22Rv1 (cell line): ENCODE measurements around the gene DSTYK.
"Not testable (repeated sequence)": the region's sequence is repeated elsewhere in the genome, so short reads cannot be mapped to it uniquely, and the experiment has no call there.

Experiments
- H3K27ac ChIP-seq: fragments of 450-650 bp; 2 replicates; pipeline ENCODE4 v1.5.1; 2017
- ZFX ChIP-seq: fragments of 450-650 bp; IDR thresholded peaks from 2 replicates; pipeline ENCODE4 v1.6.1; 2017; ENCODE audit warnings: antibody characterized with exemption, borderline replicate concordance
- TF ChIP-seq, protein P1 (sequence below): fragments of 450-650 bp; IDR thresholded peaks from 2 replicates; pipeline ENCODE4 v1.5.1; 2017; ENCODE audit warnings: mild to moderate bottlenecking

Gene DSTYK

DNA sequence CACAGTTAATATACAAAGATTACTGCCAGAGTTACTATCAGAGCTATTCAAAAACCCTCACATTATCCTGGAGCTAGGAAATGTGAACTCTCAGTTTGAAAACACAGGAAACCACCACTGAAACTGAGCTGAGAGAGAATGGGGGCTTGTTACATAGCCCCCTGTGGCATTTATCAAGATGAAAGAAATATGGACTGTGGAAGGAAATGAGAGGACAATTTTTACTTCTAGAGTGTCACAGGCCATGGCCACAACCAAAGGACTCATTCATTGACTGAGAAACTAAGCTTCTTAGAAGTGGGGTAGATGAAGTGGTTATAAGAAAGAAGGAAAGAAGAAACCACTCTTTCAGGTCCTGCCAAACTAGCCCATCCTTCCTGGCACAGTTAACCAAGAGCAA lies 25.3 kb downstream of the DSTYK start:
- no peak overlapping the region for H3K27ac ChIP-seq
- TF ChIP-seq ZFX, result no peak
- TF ChIP-seq, protein P1, sequence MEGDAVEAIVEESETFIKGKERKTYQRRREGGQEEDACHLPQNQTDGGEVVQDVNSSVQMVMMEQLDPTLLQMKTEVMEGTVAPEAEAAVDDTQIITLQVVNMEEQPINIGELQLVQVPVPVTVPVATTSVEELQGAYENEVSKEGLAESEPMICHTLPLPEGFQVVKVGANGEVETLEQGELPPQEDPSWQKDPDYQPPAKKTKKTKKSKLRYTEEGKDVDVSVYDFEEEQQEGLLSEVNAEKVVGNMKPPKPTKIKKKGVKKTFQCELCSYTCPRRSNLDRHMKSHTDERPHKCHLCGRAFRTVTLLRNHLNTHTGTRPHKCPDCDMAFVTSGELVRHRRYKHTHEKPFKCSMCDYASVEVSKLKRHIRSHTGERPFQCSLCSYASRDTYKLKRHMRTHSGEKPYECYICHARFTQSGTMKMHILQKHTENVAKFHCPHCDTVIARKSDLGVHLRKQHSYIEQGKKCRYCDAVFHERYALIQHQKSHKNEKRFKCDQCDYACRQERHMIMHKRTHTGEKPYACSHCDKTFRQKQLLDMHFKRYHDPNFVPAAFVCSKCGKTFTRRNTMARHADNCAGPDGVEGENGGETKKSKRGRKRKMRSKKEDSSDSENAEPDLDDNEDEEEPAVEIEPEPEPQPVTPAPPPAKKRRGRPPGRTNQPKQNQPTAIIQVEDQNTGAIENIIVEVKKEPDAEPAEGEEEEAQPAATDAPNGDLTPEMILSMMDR, result no peak

DNA sequence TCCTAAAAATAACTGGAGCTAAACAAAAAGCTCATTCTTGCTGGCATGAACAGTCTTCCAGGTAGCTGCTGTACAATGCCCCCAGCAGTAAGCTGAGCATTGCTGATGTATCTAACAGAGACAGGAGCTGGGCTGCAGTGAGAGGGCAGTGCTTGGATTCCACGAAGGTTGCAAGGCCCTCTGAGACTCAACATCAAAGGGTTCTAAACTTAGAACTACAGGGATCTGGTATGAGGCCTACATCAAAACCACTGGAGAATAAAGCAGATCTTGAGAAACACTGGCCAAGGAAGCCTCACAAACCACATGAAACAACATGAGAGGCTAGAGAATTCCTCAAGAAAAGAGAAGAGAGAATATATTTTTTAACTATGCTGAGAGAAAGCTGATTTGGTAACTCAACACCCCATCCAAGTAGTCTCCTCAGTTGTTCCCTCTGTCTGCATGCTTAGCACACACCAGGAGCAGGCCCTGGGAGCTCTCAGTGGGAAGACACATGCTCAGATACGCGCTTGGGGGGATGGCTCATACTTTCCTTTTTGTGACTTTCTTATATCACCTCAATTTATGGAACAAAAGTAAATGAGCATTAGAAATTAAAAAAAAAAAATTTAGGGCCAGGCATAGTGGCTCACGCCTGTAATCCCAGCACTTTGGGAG lies 27.7 kb downstream of the DSTYK start:
- H3K27ac ChIP-seq, result no peak overlapping the region
- TF ChIP-seq, protein P1, result no peak
- TF ChIP-seq ZFX, result no peak

DNA sequence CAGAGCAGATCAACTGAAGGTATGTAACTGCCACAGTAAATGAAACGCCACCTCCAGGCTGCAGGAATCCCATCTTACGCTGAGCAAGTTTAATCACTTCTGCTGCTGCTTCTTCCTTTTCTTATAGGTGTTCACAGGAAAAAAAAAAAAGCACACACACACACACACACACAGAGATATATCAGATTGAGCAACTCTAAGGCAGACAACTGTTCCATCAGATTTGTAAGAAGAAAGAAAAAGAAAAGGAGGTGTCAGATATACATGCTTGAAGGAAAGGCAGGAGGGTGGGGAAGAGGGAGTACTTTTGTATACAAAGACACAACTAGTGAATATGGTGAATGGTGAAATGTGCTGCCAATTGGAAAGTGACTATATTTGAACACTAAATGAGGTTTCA lies 28.6 kb downstream of the DSTYK start:
- no peak overlapping the region for H3K27ac ChIP-seq
- TF ChIP-seq ZFX, result no peak

DNA sequence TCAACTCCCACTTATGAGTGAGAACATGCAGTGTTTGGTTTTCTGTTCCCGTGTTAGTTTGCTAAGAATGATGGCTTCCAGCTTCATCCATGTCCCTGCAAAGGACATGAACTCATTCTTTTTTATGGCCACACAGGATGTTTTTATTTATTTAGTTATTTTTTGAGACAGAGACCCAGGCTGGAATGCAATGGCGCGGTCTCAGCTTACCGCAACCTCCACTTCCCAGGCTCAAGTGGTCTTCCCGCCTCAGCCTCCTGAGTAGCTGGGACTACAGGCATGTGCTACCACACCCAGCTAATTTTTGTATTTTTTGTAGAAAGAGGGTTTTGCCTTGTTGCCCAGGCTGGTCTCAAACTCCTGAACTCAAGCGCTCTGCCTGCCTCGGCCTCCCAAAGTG lies 31.2 kb downstream of the DSTYK start:
- H3K27ac ChIP-seq, result not testable (repeated sequence)

DNA sequence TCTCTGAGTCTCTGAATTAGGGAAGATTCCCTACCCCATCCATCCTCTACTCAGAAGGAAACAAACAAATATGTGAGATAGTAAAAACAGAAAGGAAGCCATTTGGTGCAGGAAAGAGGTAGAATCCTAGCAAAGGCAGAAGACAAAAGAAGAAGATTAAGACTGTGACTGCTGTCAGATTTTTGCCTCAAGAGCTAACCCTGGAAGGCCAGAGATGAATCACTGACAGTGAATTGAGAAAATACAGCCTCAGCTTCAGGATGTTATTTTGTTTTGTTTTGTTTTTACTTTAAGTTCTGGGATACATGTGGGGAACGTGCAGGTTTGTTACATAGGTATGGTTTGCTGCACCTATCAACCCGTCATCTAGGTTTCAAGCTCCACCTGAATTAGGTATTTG lies 31.7 kb downstream of the DSTYK start:
- no peak for TF ChIP-seq ZFX
- TF ChIP-seq, protein P1, result no peak
- no peak overlapping the region for H3K27ac ChIP-seq

DNA sequence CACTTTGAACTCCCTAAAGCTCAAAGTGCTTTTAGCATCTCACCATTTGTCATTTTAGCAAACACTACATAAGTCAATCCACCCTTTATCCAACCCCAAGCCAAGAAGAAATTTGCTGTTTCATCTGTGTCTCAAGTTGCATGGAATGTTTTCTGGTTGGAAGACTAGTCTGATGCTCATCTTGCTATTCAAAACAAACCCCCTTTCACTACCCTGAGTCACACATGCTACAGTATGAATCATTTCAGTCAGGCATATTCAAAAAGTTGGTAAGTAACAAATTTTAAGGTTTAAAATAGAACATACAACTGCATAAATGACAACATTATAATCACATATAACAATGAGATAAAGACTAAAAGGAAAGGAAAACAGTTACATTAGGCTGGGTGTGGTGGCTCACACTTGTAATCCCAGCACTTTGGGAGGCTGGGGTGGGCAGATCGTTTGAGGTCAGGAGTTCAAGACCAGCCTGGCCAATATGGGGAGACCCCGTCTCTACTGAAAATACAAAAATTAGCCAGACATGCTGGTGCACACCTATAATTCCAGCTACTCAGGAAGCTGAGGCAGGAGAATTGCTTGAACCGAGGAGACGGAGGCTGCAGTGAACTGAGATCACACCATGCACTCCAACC lies 38.7 kb downstream of the DSTYK start:
- no peak for TF ChIP-seq ZFX
- TF ChIP-seq, protein P1, result no peak
- H3K27ac ChIP-seq, result no peak overlapping the region

DNA sequence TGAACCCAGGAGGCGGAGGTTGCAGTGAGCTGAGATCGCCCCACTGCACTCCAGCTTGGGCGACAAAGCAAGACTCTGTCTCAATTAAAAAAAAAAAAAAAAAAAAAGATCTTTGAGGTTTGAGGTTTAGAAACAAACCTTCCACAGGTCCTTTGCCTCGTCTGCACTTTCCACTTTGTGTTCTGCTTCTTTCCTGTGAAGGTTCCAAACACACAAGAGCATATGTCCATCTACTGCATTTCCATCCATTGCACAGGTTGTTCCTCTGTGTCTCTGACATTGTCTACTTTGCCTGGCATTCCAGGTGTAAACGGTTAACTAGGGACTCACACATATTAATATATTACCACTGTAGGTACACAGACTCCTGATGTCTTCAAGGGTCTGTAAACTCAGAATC lies 40.1 kb downstream of the DSTYK start:
- no peak overlapping the region for H3K27ac ChIP-seq
- no peak for TF ChIP-seq ZFX
- TF ChIP-seq, protein P1, result no peak

DNA sequence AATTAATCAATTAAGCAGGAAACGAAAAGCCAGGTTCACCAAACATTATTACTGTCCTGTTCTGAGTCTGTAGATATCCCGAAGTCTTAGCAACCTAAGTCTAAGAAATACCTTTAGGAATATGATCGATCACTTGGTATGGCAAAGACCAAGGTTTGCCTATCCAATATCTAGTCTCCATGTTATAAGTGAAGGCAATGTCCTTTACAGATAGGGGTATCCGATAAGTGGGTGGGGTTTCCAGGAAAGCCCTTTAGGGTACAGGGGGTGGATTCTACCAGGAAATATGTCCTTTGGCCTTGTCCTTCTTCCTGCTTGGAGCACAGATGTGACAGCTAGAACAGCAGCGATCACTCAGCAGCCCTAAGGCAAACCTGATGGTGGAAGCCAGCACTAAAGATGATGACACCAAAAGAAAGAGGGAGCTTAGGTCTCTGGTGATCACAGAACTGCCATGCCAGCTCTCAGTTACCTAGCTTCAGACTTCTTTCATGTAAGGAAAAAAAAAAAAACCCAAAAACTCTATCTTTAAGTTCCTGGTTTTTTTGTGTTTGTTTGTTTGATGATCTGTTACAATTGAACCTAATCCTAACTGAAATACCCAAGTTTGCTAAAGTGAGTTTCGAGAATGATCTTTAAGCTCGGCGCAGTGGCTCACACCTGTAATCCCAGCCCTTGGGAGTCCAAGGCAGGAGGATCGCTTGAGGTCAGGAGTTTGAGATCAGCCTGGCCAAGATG lies 40.8 kb downstream of the DSTYK start:
- TF ChIP-seq ZFX, result no peak
- TF ChIP-seq, protein P1, result no peak
- no peak overlapping the region for H3K27ac ChIP-seq
